SK-N-SH treated with all-trans-retinoic acid at 6 μM for 48 hours (cell line): ENCODE measurements around the gene MAT1A.
"Not testable (repeated sequence)": the region's sequence is repeated elsewhere in the genome, so short reads cannot be mapped to it uniquely, and the experiment has no call there.

Source experiments
- ATAC-seq: fragments of 200-7000 bp; cut with Tn5 transposase; 3 replicates; pipeline ENCODE4 v1.9.1; 2020; ENCODE audit warnings: mild to moderate bottlenecking, moderate library complexity
- BACH2 ChIP-seq: fragments of 250-450 bp; sonication (Bioruptor Pico); IDR thresholded peaks from 2 replicates; pipeline ENCODE4 v1.9.0; 2021; ENCODE audit warnings: mild to moderate bottlenecking, borderline replicate concordance
- CSRNP3 ChIP-seq: fragments of 250-450 bp; sonication (Bioruptor Pico); IDR thresholded peaks from 2 replicates; pipeline ENCODE4 v1.5.1; 2021; ENCODE audit warnings: mild to moderate bottlenecking, moderate library complexity
- GLIS3 ChIP-seq: fragments of 250-450 bp; sonication (Bioruptor Pico); IDR thresholded peaks from 2 replicates; pipeline ENCODE4 v1.5.0; 2020; ENCODE audit warnings: mild to moderate bottlenecking, moderate library complexity
- ISL1 ChIP-seq: fragments of 250-450 bp; sonication (Bioruptor Pico); IDR thresholded peaks from 2 replicates; pipeline ENCODE4 v2.1.2; 2022; ENCODE audit warnings: mild to moderate bottlenecking, moderate library complexity
- TSHZ2 ChIP-seq: fragments of 250-450 bp; sonication (Bioruptor Pico); IDR thresholded peaks from 2 replicates; pipeline ENCODE4 v1.5.0; 2020; ENCODE audit warnings: mild to moderate bottlenecking, moderate library complexity
- ZFP3 ChIP-seq: fragments of 250-450 bp; sonication (Bioruptor Pico); IDR thresholded peaks from 2 replicates; pipeline ENCODE4 v1.5.0; 2020; ENCODE audit warnings: mild to moderate bottlenecking, moderate library complexity
- ZNF565 ChIP-seq: fragments of 450-650 bp; formaldehyde crosslinking; conservative IDR thresholded peaks from 2 replicates; pipeline ENCODE4 v1.5.0; 2020; ENCODE audit warnings: low read depth, mild to moderate bottlenecking, moderate library complexity
- ZNF70 ChIP-seq: fragments of 450-650 bp; formaldehyde crosslinking; IDR thresholded peaks from 2 replicates; pipeline ENCODE4 v1.5.0; 2020; ENCODE audit warnings: mild to moderate bottlenecking, moderate library complexity

MAT1A gene

GRCh38 chr10:80252296-80252887 is 37.1 kb downstream of the MAT1A start:
- ATAC-seq = no peak
- TF ChIP-seq ZNF70 (CRISPR knock-in tag) = no peak
- no peak for TF ChIP-seq BACH2 (CRISPR knock-in tag)
- TF ChIP-seq ZFP3 (CRISPR knock-in tag) = no peak
- TF ChIP-seq GLIS3 (CRISPR knock-in tag) = no peak
- no peak for TF ChIP-seq TSHZ2
- no peak for TF ChIP-seq ZNF565 (CRISPR knock-in tag)
- TF ChIP-seq ISL1 (CRISPR knock-in tag) = no peak
- TF ChIP-seq CSRNP3 = no peak

- ATAC-seq = not testable (repeated sequence)
Measured at GRCh38 chr10:80251703-80252280, 37.7 kb downstream of the MAT1A start.

- peak; percentile 93 for ATAC-seq
Measured at GRCh38 chr10:80250399-80250798, 39.1 kb downstream of the MAT1A start.

GRCh38 chr10:80249906-80250305 is 39.6 kb downstream of the MAT1A start:
- ATAC-seq = 0 out of 3 replicates have a peak, but pooled peaks have one; percentile 31

GRCh38 chr10:80247611-80248010 is 41.8 kb downstream of the MAT1A start:
- not testable (repeated sequence) for ATAC-seq

GRCh38 chr10:80244371-80244770 is 45.1 kb downstream of the MAT1A start:
- ATAC-seq = not testable (repeated sequence)

- not testable (repeated sequence) for ATAC-seq
Measured at GRCh38 chr10:80242341-80242740, 47.1 kb downstream of the MAT1A start.

- not testable (repeated sequence) for ATAC-seq
Measured at GRCh38 chr10:80236457-80236856, 53.0 kb downstream of the MAT1A start.

- ATAC-seq = not testable (repeated sequence)
Measured at GRCh38 chr10:80234331-80235235, 54.9 kb downstream of the MAT1A start.

GRCh38 chr10:80233871-80234270 is 55.6 kb downstream of the MAT1A start:
- ATAC-seq = not testable (repeated sequence)

- ATAC-seq = not testable (repeated sequence)
Measured at GRCh38 chr10:80226723-80227122, 62.7 kb downstream of the MAT1A start.

- not testable (repeated sequence) for ATAC-seq
Measured at GRCh38 chr10:80223031-80223419, 66.4 kb downstream of the MAT1A start.
